DND-41 (cell line): ENCODE data around the gene KDM6A.

Experiments used
- CTCF ChIP-seq: IDR thresholded peaks from 2 replicates; pipeline ENCODE4 v1.5.1; 2012; ENCODE audit warnings: borderline replicate concordance, low read length, moderate library complexity, mild to moderate bottlenecking; ENCODE audit not compliant: poor library complexity, severe bottlenecking; ENCODE audit errors: extremely low read depth
- EZH2 ChIP-seq: IDR thresholded peaks from 3 replicates; pipeline ENCODE4 v1.6.1; 2012; ENCODE audit warnings: borderline replicate concordance, low read depth, mild to moderate bottlenecking, moderate library complexity, low read length, inconsistent platforms; ENCODE audit not compliant: severe bottlenecking

- TF ChIP-seq CTCF (no peak), EZH2 (no peak)
Observed at GRCh38 chrX:45137531-45137930, 264.5 kb downstream of the KDM6A start.
